MCF 10A (cell line): ENCODE measurements around the gene GJA8. TPM values are rescaled to one million over a fixed set of nuclear protein-coding genes. Genes with fewer than 3 reads are reported as not detected.
"Not testable (repeated sequence)": the region's sequence is repeated elsewhere in the genome, so short reads cannot be mapped to it uniquely, and the experiment has no call there.

ENCODE experiments used
- BruUV-seq: library from RNA; stranded (reverse); fragments of 400-500 nt; replicated peaks from 2 replicates; lab custom pipeline; 2021; lab: Mats Ljungman, UMichigan
- CTCF ChIA-PET: fragments of 300-600 bp; sonication (Branson Sonifier 250); formaldehyde crosslinking; extraction: SDS; loops from one replicate; lab custom pipeline; 2021; ENCODE audit warnings: antibody characterized with exemption, inconsistent platforms; lab: Yijun Ruan, JAX
- POLR2A ChIA-PET: fragments of 300-600, 350-650 bp; sonication (Branson Sonifier 250); formaldehyde crosslinking; extraction: SDS; loops from one replicate; lab custom pipeline; 2020; ENCODE audit warnings: antibody characterized with exemption, inconsistent platforms; lab: Yijun Ruan, JAX
- DNase-seq: peaks from one replicate; pipeline ENCODE4 v3.0.0-alpha.2; 2018; ENCODE audit not compliant: unreplicated experiment
- H3K27ac Mint-ChIP-seq: one replicate; pipeline ENCODE4 v1.8.0; 2022; ENCODE audit warnings: mild to moderate bottlenecking, low read depth, mixed read lengths; ENCODE audit not compliant: unreplicated experiment
- H3K27me3 Mint-ChIP-seq: one replicate; pipeline ENCODE4 v1.8.0; 2022; ENCODE audit warnings: mixed read lengths; ENCODE audit not compliant: insufficient read depth, unreplicated experiment
- H3K36me3 Mint-ChIP-seq: one replicate; pipeline ENCODE4 v1.8.0; 2022; ENCODE audit warnings: mild to moderate bottlenecking, moderate library complexity, mixed read lengths; ENCODE audit not compliant: insufficient read depth, unreplicated experiment
- H3K4me1 Mint-ChIP-seq: one replicate; pipeline ENCODE4 v1.8.0; 2022; ENCODE audit warnings: mixed read lengths; ENCODE audit not compliant: insufficient read depth, unreplicated experiment
- H3K4me3 Mint-ChIP-seq: one replicate; pipeline ENCODE4 v1.8.0; 2022; ENCODE audit warnings: mild to moderate bottlenecking, moderate library complexity, mixed read lengths; ENCODE audit not compliant: unreplicated experiment
- H3K9me3 Mint-ChIP-seq: one replicate; pipeline ENCODE4 v1.8.0; 2022; ENCODE audit warnings: mixed read lengths; ENCODE audit not compliant: unreplicated experiment
- intact Hi-C: fragments of 100-400 bp; cut with micrococcal nuclease; formaldehyde crosslinking; loops from 2 replicates; pipeline ENCODE4 v1.14.1; 2022
- total RNA-seq: library from RNA; stranded (reverse); gene quantifications from 2 replicates; pipeline ENCODE4 v1.2.3, GENCODE V29; 2022

GJA8 gene
- total RNA-seq, 1 experiment from 2014 or later: not detected

DNA sequence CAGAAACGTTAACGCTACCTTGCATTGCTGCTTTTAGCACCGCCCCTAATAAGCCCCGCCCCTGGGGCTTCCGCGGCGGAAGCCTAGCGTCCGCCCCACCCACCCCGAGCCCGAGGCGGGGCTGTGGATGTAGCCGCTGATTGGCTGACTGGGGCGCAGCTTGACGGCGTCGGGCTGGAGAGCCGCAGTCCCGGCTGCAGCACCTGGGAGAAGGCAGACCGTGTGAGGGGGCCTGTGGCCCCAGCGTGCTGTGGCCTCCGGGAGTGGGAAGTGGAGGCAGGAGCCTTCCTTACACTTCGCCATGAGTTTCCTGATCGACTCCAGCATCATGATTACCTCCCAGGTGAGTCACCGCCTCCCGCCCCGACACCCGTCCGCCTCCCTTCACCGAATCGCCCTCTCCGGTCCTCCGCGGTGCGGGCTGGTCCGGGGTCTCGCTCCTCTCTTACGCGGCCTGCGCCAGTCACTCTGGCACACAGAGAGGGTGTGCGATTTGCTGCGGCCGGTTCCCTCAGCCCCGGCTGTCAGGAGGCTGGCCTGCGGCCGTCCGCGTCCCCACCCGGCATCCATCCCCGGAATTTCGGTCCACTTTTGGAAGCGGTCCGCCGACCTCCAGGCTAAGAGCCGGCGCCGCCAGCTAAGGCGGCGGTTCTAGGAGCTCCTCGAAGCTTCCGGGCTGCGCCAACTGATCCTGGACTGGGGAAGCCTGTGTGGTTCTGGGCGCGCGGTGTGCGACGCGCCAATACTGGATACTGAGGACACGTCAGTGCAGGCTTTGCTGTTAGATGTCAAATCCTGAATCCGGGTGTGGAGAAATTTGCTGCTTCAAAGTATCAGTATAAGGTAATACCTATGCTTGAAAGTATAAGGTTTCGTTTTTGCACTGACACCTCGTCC, 25.9 kb downstream of the GJA8 start, which contains the start of gene GPR89B:
GPR89B (plus strand) TSS at position 185 of the 897 bp plus-strand sequence; CDS start at position 302, 117 bp downstream.
- H3K9me3 Mint-ChIP-seq, CTCF ChIA-PET, H3K36me3 Mint-ChIP-seq, BruUV-seq, intact Hi-C loops, H3K27me3 Mint-ChIP-seq: not testable (repeated sequence)
- Mint-ChIP-seq H3K4me1 (peaks cover 15% of the 10 kb centered on the region), H3K27ac (peak within 1 kb of the TSS; percentile 55), H3K4me3 (peak within 1 kb of the TSS; percentile 79)
- DNase-seq: peak; percentile 95
- POLR2A ChIA-PET: interaction anchor here (0.7 kb wide), 1 partner anchor 10 kb away, joined by 3 read pairs; no protein-coding TSS in a partner anchor

DNA sequence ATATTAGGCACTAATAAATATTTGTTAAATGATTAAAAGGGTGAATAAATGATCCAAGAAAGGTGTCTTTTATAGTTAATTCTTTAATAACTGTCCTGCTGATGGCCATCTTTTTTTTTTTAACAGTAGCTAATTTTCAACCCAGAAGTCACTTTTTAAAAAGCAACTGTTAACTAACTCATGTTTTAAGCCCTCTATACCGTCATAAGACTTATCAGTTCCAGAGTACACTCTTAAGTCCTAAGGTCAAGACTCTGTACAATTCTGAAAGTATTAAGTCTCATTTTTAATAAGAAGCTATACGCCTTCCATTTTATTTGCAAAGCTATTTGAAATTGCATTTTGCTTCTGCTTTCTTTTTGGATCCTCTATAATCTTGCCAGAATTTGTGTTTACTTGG, 28.5 kb downstream of the GJA8 start:
- DNase-seq, POLR2A ChIA-PET, H3K9me3 Mint-ChIP-seq, H3K4me3 Mint-ChIP-seq, H3K27me3 Mint-ChIP-seq, H3K27ac Mint-ChIP-seq, BruUV-seq, intact Hi-C loops: not testable (repeated sequence)
- CTCF ChIA-PET: interaction anchor here (0.9 kb wide), 1 partner anchor 11 kb away, joined by 3 read pairs; no protein-coding TSS in a partner anchor
- Mint-ChIP-seq H3K4me1 (peaks cover 15% of the 10 kb centered on the region), H3K36me3 (peaks cover 12% of the 10 kb centered on the region)

DNA sequence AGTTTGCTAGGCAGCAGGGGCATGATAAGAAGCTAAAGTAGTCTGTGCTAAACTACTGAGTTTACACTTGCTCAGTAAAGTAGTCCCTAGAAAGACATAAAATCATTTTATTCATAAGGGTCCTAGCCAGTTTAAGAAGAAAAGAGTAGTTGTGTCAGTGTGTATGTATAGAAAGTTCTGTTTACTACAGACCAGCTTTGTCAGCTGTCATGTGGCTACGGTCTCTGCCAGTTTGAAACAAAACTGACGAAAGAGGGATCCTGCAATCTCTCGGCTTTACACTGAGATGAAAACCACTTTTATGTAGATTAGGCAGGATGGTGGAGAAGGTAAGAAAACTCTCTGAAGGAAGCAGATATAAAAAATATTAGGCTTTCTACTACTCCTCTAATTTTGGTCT, 32.7 kb downstream of the GJA8 start:
- Mint-ChIP-seq H3K4me1 (peaks cover 11% of the 10 kb centered on the region), H3K36me3 (peaks cover 26% of the 10 kb centered on the region)
- intact Hi-C loops, CTCF ChIA-PET, DNase-seq, H3K9me3 Mint-ChIP-seq, H3K4me3 Mint-ChIP-seq, H3K27ac Mint-ChIP-seq, H3K27me3 Mint-ChIP-seq, POLR2A ChIA-PET, BruUV-seq: not testable (repeated sequence)

DNA sequence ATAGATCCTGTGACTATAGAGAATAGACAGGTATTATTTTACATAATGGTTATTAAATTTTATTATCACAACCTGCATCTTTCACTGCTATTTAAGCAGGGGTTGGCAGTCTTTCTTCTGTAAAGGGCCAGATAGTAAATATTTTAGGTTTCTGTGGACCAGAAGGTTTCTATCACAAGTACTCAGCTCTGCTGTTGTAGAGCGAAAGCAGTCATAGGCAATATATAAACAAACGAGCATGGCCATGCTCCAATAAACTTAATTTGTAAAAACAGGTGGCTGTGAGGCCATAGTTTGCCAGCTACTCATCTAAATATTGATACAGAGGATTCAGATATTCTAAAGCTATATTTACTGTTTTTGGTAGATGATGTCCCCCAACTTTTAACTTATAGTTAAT, 37.9 kb downstream of the GJA8 start:
- H3K27me3 Mint-ChIP-seq, intact Hi-C loops, H3K4me1 Mint-ChIP-seq, DNase-seq, H3K9me3 Mint-ChIP-seq, H3K27ac Mint-ChIP-seq, CTCF ChIA-PET, H3K4me3 Mint-ChIP-seq, BruUV-seq, POLR2A ChIA-PET: not testable (repeated sequence)
- H3K36me3 Mint-ChIP-seq: peaks cover 14% of the 10 kb centered on the region

DNA sequence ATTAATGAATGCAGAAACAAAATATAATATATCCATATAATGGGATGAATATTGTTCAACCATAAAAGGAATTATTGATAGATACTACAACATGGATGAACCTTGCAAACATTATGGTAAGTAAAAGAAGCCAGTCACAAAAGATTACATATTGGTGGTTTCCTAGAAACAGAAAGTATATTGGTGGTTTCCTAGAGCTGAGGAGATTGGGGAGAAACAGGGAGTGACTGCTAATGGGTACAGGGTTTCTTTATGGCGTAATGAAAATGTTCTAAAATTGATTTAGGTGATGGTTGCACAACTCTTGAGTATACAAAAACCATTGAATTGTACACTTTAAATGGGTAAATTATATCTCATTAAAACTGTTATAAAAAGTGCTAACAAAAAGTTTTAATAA, 40.0 kb downstream of the GJA8 start:
- H3K4me1 Mint-ChIP-seq, CTCF ChIA-PET, H3K4me3 Mint-ChIP-seq, H3K27me3 Mint-ChIP-seq, H3K9me3 Mint-ChIP-seq, intact Hi-C loops, DNase-seq, H3K27ac Mint-ChIP-seq, BruUV-seq, POLR2A ChIA-PET: not testable (repeated sequence)
- H3K36me3 Mint-ChIP-seq: peaks cover 13% of the 10 kb centered on the region

DNA sequence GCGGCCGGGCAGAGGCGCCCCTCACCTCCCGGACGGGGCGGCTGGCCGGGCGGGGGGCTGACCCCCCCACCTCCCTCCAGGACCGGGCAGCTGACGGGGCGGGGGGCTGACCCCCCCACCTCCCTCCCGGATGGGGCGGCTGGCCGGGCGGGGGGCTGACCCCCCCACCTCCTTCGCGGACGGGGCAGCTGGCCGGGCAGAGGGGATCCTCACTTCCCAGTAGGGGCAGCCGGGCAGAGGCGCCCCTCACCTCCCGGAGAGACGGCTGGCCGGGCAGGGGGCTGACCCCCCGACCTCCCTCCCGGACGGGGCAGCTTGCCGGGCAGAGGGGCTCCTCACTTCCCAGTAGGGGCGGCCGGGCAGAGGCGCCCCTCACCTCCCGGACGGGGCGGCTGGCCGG, 46.9 kb downstream of the GJA8 start:
- POLR2A ChIA-PET: interaction anchor here (0.7 kb wide), 1 partner anchor 61 kb away, joined by 4 read pairs; no protein-coding TSS in a partner anchor
- H3K27me3 Mint-ChIP-seq, BruUV-seq, H3K4me3 Mint-ChIP-seq, H3K4me1 Mint-ChIP-seq, H3K9me3 Mint-ChIP-seq, intact Hi-C loops, CTCF ChIA-PET, DNase-seq, H3K27ac Mint-ChIP-seq: not testable (repeated sequence)
- H3K36me3 Mint-ChIP-seq: peaks cover 13% of the 10 kb centered on the region

Other genes starting within 250 kb of the GJA8 start
- gene ACP6, start 232.3 kb upstream of the GJA8 start, total RNA-seq: 40.5 and 54.1 TPM in 2 replicates
- 0.28 TPM in 1 of 2 replicates, not detected in the other for gene GJA5, start 142.2 kb upstream of the GJA8 start, total RNA-seq
- gene GPR89B, start 25.6 kb downstream of the GJA8 start, total RNA-seq: 31.9 and 33.6 TPM in 2 replicates
- gene NBPF11, start 249.5 kb downstream of the GJA8 start, total RNA-seq: 15.4 and 15.7 TPM in 2 replicates